Neural crest cell (in vitro differentiated cells): Measurements from ENCODE around the gene PSMA2. TPM values are rescaled to one million over a fixed set of nuclear protein-coding genes. Genes with fewer than 3 reads are reported as not detected.

Experiments
- DNase-seq: peaks from one replicate; pipeline ENCODE4 v3.0.0; 2021; ENCODE audit warnings: low read depth, mixed read lengths, low spot score
- H3K27ac Mint-ChIP-seq: one replicate; pipeline ENCODE4 v1.8.0; 2021; ENCODE audit warnings: mild to moderate bottlenecking, mixed read lengths; ENCODE audit not compliant: unreplicated experiment
- H3K27me3 Mint-ChIP-seq: 2 replicates; pipeline ENCODE4 v1.8.0; 2021; ENCODE audit warnings: low read depth, mild to moderate bottlenecking, mixed read lengths
- H3K36me3 Mint-ChIP-seq: 2 replicates; pipeline ENCODE4 v1.8.0; 2021; ENCODE audit warnings: low read depth, mild to moderate bottlenecking, mixed read lengths
- H3K4me1 Mint-ChIP-seq: 2 replicates; pipeline ENCODE4 v1.8.0; 2021; ENCODE audit warnings: mixed read lengths
- H3K4me3 Mint-ChIP-seq: one replicate; pipeline ENCODE4 v1.8.0; 2021; ENCODE audit warnings: mild to moderate bottlenecking, mixed read lengths
- H3K9me3 Mint-ChIP-seq: 2 replicates; pipeline ENCODE4 v1.8.0; 2021; ENCODE audit warnings: mixed read lengths
- CTCF ChIP-seq: fragments of 200-600 bp; sonication (generic); conservative IDR thresholded peaks from 2 replicates; pipeline ENCODE4 v1.5.0; 2021; ENCODE audit warnings: antibody characterized with exemption, mild to moderate bottlenecking
- total RNA-seq: library from RNA; stranded (reverse); gene quantifications from 2 replicates; pipeline ENCODE4 v1.2.1, GENCODE V29; 2021

The PSMA2 gene
- total RNA-seq, 1 donor from 2014 or later: 128 TPM

GRCh38 chr7:42961170-42961569 lies 29.2 kb upstream of the PSMA2 start:
- Mint-ChIP-seq H3K4me3 (no peak overlapping the region), H3K27me3 (peaks cover 4% of the 10 kb centered on the region), H3K4me1 (no peaks in the 10 kb centered on the region), H3K36me3 (peaks cover 7% of the 10 kb centered on the region), H3K27ac (no peak overlapping the region), H3K9me3 (peaks cover 9% of the 10 kb centered on the region)
- no peak for TF ChIP-seq CTCF
- no peak for DNase-seq

GRCh38 chr7:42960762-42961161 lies 28.8 kb upstream of the PSMA2 start:
- Mint-ChIP-seq H3K27me3 (peaks cover 4% of the 10 kb centered on the region), H3K36me3 (peaks cover 7% of the 10 kb centered on the region), H3K27ac (no peak overlapping the region), H3K4me1 (no peaks in the 10 kb centered on the region), H3K9me3 (peaks cover 9% of the 10 kb centered on the region), H3K4me3 (no peak overlapping the region)
- TF ChIP-seq CTCF: no peak
- no peak for DNase-seq

- no peaks in the 10 kb centered on the region for H3K27me3 Mint-ChIP-seq
- TF ChIP-seq CTCF: no peak
- H3K27ac Mint-ChIP-seq: no peak overlapping the region
- DNase-seq: no peak
- H3K4me1 Mint-ChIP-seq: no peaks in the 10 kb centered on the region
- H3K9me3 Mint-ChIP-seq: peaks cover 13% of the 10 kb centered on the region
- H3K4me3 Mint-ChIP-seq: no peak overlapping the region
- H3K36me3 Mint-ChIP-seq: peaks cover 7% of the 10 kb centered on the region
These were observed 27.6 kb upstream of the PSMA2 start for GRCh38 chr7:42959549-42959948.

DNA sequence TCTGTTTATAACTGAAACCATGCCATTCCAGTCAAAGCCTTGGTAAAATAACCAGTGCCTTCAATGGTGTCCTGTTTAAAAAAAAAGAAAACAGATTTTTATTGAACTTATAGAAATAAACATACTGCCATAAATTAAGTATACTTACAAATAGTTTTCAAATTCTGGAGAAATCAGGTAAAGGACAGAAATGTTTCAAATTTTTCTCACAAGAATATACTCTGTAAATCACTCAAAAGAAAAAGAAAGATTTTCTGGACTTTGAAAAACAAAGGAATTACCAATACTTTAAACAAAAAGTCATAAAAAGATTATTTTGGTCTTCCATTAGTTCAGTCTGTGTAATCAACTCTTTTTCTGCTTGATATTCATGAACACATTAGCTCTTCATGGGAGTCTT lies 24.1 kb upstream of the PSMA2 start:
- H3K36me3 Mint-ChIP-seq: peaks cover 7% of the 10 kb centered on the region
- H3K4me3 Mint-ChIP-seq: no peak overlapping the region
- no peaks in the 10 kb centered on the region for H3K27me3 Mint-ChIP-seq
- peaks cover 9% of the 10 kb centered on the region for H3K9me3 Mint-ChIP-seq
- H3K27ac Mint-ChIP-seq: no peak overlapping the region
- H3K4me1 Mint-ChIP-seq: no peaks in the 10 kb centered on the region
- no peak for TF ChIP-seq CTCF
- DNase-seq: no peak

GRCh38 chr7:42953994-42954393 lies 22.0 kb upstream of the PSMA2 start:
- peaks cover 2% of the 10 kb centered on the region for H3K36me3 Mint-ChIP-seq
- H3K27me3 Mint-ChIP-seq: no peaks in the 10 kb centered on the region
- no peak for TF ChIP-seq CTCF
- H3K9me3 Mint-ChIP-seq: peaks cover 7% of the 10 kb centered on the region
- DNase-seq: no peak
- no peaks in the 10 kb centered on the region for H3K4me1 Mint-ChIP-seq
- no peak overlapping the region for H3K27ac Mint-ChIP-seq
- no peak overlapping the region for H3K4me3 Mint-ChIP-seq

GRCh38 chr7:42952328-42952727 lies 20.4 kb upstream of the PSMA2 start:
- no peaks in the 10 kb centered on the region for H3K27me3 Mint-ChIP-seq
- H3K9me3 Mint-ChIP-seq: peaks cover 7% of the 10 kb centered on the region
- peaks cover 2% of the 10 kb centered on the region for H3K36me3 Mint-ChIP-seq
- no peaks in the 10 kb centered on the region for H3K4me1 Mint-ChIP-seq
- DNase-seq: no peak
- no peak overlapping the region for H3K4me3 Mint-ChIP-seq
- H3K27ac Mint-ChIP-seq: no peak overlapping the region
- no peak for TF ChIP-seq CTCF
